ENCODE data around the gene DMGDH. TPM values are rescaled to one million over a fixed set of nuclear protein-coding genes. Genes with fewer than 3 reads are reported as not detected.
A peak's percentile ranks its signal among the peaks of the same experiment; 100 is the strongest.
"Not testable (repeated sequence)": the region's sequence is repeated elsewhere in the genome, so short reads cannot be mapped to it uniquely, and the experiment has no call there.

DMGDH gene
- total RNA-seq, 2 experiments from 2014 or later = 0.67 TPM; not detected in 1

DNA sequence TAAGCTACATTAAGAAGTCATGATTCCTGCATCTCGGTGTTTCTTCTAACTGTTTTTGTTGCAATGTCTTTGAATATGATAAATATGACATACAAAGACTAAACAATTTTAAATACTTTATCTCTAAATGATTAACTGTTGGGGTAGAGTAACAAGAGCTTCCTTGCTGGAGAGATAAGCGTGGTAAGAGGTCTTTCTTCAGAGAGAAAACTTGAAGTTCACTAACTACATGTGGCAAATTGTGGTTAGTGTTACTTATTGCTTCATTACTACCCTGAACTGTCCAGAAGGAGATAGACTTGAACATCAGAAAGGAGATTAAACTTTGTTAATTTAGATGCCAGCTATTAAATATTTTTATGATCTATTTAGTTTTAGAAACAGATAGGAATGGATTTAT is 77.3 kb downstream of the DMGDH start:
- peaks cover 2% of the 10 kb centered on the region for H3K9me3 Mint-ChIP-seq
- H3K27me3 Mint-ChIP-seq = peaks cover 11% of the 10 kb centered on the region
- no peak overlapping the region for H3K27ac Mint-ChIP-seq
- ATAC-seq (ENCODE audit: low read depth) (no peak), DNase-seq (no peak)
- peaks cover 4% of the 10 kb centered on the region for H3K36me3 Mint-ChIP-seq
- peaks cover 14% of the 10 kb centered on the region for H3K4me1 Mint-ChIP-seq
- no peak overlapping the region for H3K4me3 Mint-ChIP-seq
- POLR2A ChIA-PET = no interaction called here

DNA sequence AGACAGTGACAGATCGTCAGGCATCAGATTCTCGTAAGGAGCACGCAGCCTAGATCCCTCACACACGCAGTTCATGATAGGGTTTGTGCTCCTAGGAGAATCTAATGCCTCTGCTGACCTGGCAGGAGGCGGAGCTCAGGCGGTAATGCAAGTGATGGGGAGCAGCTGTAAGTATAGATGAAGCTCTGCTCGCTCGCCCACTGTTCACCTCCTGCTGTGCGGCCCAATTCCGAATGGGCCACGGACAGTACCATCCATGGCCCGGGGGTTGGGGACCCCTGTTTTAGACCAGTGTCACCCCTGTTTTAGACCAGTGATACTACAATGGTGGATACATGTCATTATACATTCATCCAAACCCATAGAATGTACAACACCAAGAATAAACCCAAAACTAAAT is 80.4 kb downstream of the DMGDH start:
- POLR2A ChIA-PET = no interaction called here
- H3K4me3 Mint-ChIP-seq = no peak overlapping the region
- H3K9me3 Mint-ChIP-seq = no peaks in the 10 kb centered on the region
- peaks cover 7% of the 10 kb centered on the region for H3K27me3 Mint-ChIP-seq
- H3K27ac Mint-ChIP-seq = no peak overlapping the region
- no peak for DNase-seq
- ATAC-seq (ENCODE audit: low read depth) = no peak
- H3K36me3 Mint-ChIP-seq = no peaks in the 10 kb centered on the region
- H3K4me1 Mint-ChIP-seq = peaks cover 21% of the 10 kb centered on the region

DNA sequence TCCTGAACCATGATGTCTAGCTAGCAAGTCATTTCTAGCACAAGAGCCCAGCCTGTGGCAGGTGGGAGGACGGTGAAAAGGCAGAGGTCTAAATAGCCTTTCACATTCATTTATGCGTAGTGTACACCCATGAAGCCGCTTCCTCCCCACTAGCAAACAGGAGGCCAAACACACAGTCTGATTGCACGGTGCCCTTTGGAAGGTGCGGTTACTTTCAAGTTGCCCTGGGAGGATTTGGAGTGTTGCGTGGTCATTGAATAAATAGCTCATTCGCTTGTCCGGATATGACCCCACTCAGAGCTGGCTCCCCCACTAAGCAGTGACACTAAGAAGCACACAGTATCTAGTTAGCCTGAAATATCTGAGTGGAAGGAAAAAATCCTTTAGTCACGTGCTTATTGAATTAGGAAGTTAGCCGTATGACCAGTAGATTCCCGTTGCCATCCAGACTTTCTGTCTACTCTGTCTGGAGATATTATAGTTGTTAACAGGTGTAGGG is 83.7 kb downstream of the DMGDH start:
- Mint-ChIP-seq H3K4me1 (peaks cover 25% of the 10 kb centered on the region), H3K36me3 (no peaks in the 10 kb centered on the region), H3K9me3 (no peaks in the 10 kb centered on the region), H3K27ac (peak overlapping the region; percentile 90), H3K27me3 (peaks cover 4% of the 10 kb centered on the region), H3K4me3 (peak overlapping the region; percentile 86)
- POLR2A ChIA-PET = interaction anchor here (0.5 to 3.0 kb wide), 5 partner anchors 9 to 1667 kb away, joined by 3 to 14 read pairs (median 6); no protein-coding TSS in a partner anchor
- ATAC-seq (ENCODE audit: low read depth) = peak; percentile 50
- DNase-seq = peak; percentile 42

DNA sequence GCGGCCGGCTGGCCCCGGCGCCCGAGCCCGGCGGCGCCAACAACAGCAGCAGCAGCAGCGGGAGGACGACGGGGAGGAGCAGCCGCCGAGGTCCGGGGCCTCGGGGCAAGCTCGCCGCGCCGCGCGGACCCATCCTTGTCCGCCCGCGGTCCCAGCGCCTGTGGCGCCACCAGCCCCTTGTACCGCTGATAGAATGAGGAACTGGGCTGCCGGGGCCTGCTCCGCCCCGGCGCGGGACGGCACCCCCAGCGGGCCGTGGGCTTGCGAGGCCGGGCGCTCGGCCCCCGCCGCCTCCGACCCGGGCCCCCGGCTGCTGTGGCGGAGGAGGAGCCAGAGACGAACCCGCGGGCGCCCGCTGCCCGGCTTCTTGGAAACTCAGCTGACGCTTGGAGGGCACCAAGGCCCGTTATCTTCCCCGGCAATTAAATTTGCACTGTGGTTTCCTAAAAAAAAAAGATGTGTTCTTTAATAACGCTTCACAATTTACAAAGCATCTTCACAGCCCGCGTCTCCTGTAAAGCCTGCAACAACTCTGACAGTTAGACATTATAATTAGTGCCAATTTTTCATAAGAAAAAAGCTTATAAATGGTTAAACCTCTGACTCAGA is 84.3 kb downstream of the DMGDH start, which contains the start of gene ARSB:
Gene ARSB (minus strand): TSS at position 195 of the 609 bp plus-strand sequence. CDS start 62 bp downstream, at position 133.
- Mint-ChIP-seq H3K4me1 (peaks cover 27% of the 10 kb centered on the region), H3K36me3 (no peaks in the 10 kb centered on the region), H3K27ac (peak within 1 kb of the TSS; percentile 90), H3K9me3 (no peaks in the 10 kb centered on the region), H3K27me3 (peaks cover 4% of the 10 kb centered on the region), H3K4me3 (peak within 1 kb of the TSS; percentile 89)
- ATAC-seq (ENCODE audit: low read depth) (peak; percentile 43), DNase-seq (peak; percentile 73)
- POLR2A ChIA-PET = interaction anchor here (0.5 to 3.0 kb wide), 8 partner anchors 9 to 1667 kb away, joined by 3 to 14 read pairs (median 4); no protein-coding TSS in a partner anchor

DNA sequence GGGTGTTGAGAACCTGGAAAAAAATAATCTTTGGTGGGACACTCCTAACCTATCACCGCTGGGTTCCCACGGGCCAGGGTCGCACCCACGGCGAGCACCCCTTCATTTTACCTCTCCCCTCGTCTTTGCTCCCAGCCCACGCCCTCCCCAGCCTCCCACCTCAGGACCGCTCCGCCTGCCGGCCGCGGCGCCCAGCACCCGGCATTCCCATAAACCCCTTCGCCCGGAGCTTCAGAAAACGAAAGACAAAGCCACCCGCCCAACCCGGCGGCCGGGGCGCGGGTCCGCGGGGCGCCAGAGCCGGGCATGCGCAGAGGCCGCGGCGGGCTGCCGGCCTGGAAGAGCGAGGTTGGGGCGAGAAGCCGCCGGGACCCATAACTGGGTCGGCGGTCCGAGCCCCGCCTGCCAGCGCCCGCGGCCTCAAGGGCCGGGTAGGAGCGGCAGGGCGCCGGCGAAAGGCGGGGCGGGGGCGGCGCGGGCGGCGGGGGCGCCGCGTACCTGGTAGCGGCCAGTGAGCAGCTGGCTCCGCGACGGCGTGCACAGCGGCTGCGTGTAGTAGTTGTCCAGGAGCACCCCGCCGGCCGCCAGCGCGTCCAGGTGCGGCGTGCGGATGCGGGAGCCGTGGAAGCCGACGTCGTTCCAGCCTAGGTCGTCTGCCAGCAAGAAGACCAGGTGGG is 84.9 kb downstream of the DMGDH start:
- ATAC-seq (ENCODE audit: low read depth) (peak; percentile 71), DNase-seq (peak; percentile 82)
- Mint-ChIP-seq H3K27me3 (peaks cover 4% of the 10 kb centered on the region), H3K36me3 (no peaks in the 10 kb centered on the region), H3K27ac (peak overlapping the region; percentile 90), H3K4me3 (peak overlapping the region; percentile 89), H3K9me3 (no peaks in the 10 kb centered on the region), H3K4me1 (peaks cover 31% of the 10 kb centered on the region)
- POLR2A ChIA-PET = interaction anchor here (1.0 to 3.0 kb wide), 7 partner anchors 10 to 996 kb away, joined by 3 to 14 read pairs (median 3); no protein-coding TSS in a partner anchor

DNA sequence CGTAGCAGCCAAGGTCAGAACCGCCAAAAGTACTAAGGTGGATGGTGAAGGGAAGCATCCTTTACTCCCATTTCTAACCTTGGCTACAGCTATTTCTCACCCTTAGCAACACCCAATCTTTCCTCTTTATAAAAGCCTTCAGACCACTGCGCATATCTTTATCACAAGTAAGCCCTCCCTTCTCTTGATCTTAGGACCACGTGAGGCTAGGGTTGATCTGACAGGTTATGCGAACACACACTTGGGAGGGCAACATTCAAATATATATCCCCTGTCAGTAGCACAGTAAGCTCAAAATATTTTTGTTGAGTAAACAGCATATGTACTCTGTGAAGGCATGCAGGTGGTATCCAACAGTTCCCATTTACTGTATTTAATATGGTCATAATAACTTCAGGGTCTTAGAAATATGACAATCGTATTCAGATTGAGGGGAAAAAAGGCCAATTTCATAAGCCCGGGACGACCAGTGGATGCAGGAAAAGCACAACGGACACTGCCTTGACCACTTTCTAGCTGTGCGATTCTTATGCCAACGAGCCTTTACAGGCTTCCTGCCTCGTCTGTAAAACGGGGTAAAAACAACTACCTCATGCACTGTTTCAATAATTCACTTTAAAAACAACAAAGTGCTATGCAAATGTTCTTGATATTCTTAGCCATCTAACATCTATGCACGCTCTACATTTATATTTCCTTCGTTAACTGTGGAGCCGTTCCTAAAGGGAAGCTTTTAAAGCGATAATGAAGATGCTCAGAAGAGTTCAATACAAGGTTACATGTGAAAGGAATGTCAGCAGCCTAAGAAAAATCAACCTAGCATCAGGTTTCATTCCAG is 85.7 kb downstream of the DMGDH start:
- peak overlapping the region; percentile 90 for H3K27ac Mint-ChIP-seq
- H3K9me3 Mint-ChIP-seq = no peaks in the 10 kb centered on the region
- DNase-seq (no peak), ATAC-seq (ENCODE audit: low read depth) (no peak)
- peaks cover 39% of the 10 kb centered on the region for H3K4me1 Mint-ChIP-seq
- POLR2A ChIA-PET = interaction anchor here (1.0 to 3.0 kb wide), 7 partner anchors 11 to 623 kb away, joined by 3 to 14 read pairs (median 3); no protein-coding TSS in a partner anchor
- H3K36me3 Mint-ChIP-seq = no peaks in the 10 kb centered on the region
- peaks cover 4% of the 10 kb centered on the region for H3K27me3 Mint-ChIP-seq
- H3K4me3 Mint-ChIP-seq = peak overlapping the region; percentile 89

DNA sequence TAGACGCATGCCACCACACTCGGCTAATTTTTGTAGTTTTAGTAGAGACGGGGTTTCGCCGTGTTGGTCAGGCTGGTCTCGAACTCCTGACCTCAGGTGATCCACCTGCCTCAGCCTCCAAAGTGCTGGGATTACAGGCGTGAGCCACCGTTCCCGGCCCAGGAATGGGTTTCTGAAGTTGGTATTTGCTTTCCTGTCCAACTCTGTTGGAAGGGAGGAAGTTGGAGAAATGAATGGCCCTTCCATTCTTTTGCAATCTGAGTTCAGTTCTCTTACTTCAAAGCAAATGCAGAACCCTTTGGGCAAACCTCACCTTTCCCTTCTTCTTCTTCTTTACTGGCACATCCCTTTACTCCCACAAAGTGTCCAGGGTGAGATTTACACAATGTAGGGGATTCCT is 86.3 kb downstream of the DMGDH start:
- Mint-ChIP-seq H3K4me1 (peaks cover 40% of the 10 kb centered on the region), H3K27ac (peak overlapping the region; percentile 90)
- POLR2A ChIA-PET = interaction anchor here (1.0 to 3.0 kb wide), 3 partner anchors 150 to 622 kb away, joined by 3 to 12 read pairs (median 3); no protein-coding TSS in a partner anchor

DNA sequence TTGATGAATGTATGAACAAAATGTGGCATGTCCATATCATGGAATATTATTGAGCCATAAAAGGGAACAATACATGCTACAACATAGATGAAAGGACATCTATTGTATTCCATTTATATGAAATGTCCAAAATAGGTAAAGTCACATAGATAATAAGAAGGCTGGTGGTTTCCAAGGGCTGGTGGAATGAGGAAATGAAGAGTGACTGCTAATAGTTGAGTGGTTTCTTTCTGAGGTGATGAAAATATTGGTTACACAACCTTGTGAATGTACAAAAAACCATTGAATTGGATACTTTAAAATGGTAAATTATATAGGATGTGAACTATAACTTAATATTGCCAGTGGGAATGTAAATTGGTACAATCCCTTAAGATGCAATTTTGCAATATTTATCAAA is 89.6 kb downstream of the DMGDH start:
- ATAC-seq (ENCODE audit: low read depth) = no peak
- Mint-ChIP-seq H3K4me1 (peaks cover 33% of the 10 kb centered on the region), H3K27me3 (no peaks in the 10 kb centered on the region), H3K4me3 (no peak overlapping the region), H3K9me3 (no peaks in the 10 kb centered on the region), H3K27ac (no peak overlapping the region), H3K36me3 (no peaks in the 10 kb centered on the region)
- no peak for DNase-seq
- POLR2A ChIA-PET = no interaction called here

More for the DNA sequence above, 86.3 kb downstream of the DMGDH start:
- H3K9me3 Mint-ChIP-seq; H3K36me3 Mint-ChIP-seq; H3K27me3 Mint-ChIP-seq; DNase-seq; ATAC-seq (ENCODE audit: low read depth): not testable (repeated sequence)
- peak overlapping the region; percentile 89 for H3K4me3 Mint-ChIP-seq

DNA sequence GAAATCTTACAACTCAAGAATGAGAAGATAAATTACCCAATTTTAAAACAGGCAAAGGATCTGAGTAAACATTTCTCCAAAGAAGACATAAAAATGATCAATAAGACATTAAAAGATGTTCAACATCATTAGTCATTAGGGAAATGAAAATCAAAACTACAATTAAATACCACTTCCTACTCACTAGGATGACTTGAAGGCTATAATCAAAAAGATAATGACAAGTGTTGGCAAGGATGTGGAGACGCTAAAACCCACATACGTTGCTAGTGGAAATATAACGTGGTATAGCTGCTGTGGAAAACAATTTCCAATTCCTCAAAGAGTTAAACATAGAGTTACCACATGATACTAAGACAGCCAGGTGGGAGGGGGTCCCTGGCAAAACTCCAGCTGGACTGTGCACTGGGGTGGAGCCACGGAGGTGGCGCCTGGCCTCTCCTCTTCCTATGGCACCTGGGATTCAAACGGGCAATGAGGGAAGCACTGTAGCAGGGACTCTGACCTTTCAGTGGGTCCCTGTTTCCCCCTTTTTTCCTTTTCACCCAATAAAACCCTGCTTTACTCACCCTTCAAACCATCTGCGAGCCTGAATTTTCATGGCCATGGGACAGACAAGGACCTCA is 90.2 kb downstream of the DMGDH start:
- Mint-ChIP-seq H3K36me3 (no peaks in the 10 kb centered on the region), H3K4me1 (peaks cover 33% of the 10 kb centered on the region), H3K4me3 (no peak overlapping the region), H3K9me3 (no peaks in the 10 kb centered on the region), H3K27ac (no peak overlapping the region), H3K27me3 (no peaks in the 10 kb centered on the region)
- POLR2A ChIA-PET = no interaction called here
- DNase-seq (no peak), ATAC-seq (ENCODE audit: low read depth) (no peak)

DNA sequence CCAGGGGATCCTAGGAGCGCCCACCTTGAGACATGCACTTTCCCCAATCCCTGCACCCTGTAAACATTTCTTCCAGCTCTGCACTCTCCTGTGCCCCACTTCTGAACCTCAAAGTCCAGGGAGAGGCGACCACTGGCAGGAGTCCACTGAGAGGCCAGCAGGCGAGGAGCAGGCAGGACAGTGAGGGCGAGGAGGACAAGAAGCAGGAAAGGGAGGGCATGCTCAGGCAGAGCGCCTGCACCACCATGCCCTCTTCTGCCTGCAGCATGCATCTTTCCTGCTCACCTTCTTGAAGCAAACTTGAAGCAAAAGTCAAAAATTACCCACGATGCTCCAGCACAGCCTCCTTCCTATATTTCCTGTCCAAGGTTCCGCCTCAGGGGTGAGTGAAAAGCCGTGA is 94.4 kb downstream of the DMGDH start:
- ATAC-seq (ENCODE audit: low read depth) (no peak), DNase-seq (no peak)
- H3K4me3 Mint-ChIP-seq = no peak overlapping the region
- H3K27me3 Mint-ChIP-seq = peaks cover 3% of the 10 kb centered on the region
- no peaks in the 10 kb centered on the region for H3K36me3 Mint-ChIP-seq
- no peak overlapping the region for H3K27ac Mint-ChIP-seq
- H3K4me1 Mint-ChIP-seq = peaks cover 17% of the 10 kb centered on the region
- POLR2A ChIA-PET = no interaction called here
- no peaks in the 10 kb centered on the region for H3K9me3 Mint-ChIP-seq

DNA sequence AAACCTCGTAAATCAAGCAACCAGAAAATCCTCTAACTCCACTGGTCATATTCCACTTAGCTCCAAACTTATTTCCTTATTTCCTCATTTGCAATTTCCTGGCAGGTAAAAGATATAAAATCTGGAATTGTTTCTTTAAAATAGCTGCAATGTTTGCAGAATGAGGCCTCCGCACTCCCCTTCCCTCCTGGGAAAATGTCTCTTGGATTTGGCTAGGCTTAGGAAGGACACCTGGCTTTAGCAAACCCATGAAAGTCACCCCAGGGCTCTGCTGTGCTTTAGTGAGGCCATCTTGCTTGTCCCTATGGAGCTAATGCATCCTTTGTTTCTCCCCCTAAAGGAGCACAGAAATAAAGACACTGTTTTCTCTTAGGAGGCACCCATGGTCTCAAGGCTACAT is 94.9 kb downstream of the DMGDH start:
- H3K4me3 Mint-ChIP-seq = no peak overlapping the region

DNA sequence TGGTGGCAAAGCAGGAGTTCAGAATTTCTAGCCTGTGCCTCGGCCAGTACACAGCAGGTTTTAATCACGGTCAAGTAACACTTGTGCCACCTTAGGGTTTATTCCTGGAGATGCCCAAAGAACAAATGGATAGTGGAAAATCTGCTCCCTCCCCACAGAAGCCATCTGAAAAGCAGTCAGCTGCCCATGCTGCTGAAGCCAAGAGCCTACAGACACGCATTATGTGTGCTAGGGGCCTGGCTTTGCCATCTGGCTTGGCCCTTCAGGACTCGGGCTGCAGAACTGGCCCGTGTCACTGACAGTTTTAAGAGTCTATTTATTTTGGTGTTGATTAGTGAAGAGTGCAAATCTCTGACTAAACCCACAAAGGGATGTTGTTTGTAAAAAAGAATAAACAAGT is 95.5 kb downstream of the DMGDH start:
- ATAC-seq (ENCODE audit: low read depth) (no peak), DNase-seq (no peak)
- H3K27me3 Mint-ChIP-seq = peaks cover 3% of the 10 kb centered on the region
- H3K27ac Mint-ChIP-seq = no peak overlapping the region
- no peak overlapping the region for H3K4me3 Mint-ChIP-seq
- POLR2A ChIA-PET = no interaction called here
- H3K4me1 Mint-ChIP-seq = peaks cover 7% of the 10 kb centered on the region
- H3K9me3 Mint-ChIP-seq = no peaks in the 10 kb centered on the region
- H3K36me3 Mint-ChIP-seq = no peaks in the 10 kb centered on the region

More for the DNA sequence above, 94.9 kb downstream of the DMGDH start:
- DNase-seq (no peak), ATAC-seq (ENCODE audit: low read depth) (no peak)
- Mint-ChIP-seq H3K36me3 (no peaks in the 10 kb centered on the region), H3K4me1 (peaks cover 13% of the 10 kb centered on the region), H3K27ac (no peak overlapping the region), H3K9me3 (no peaks in the 10 kb centered on the region), H3K27me3 (peaks cover 3% of the 10 kb centered on the region)
- POLR2A ChIA-PET = no interaction called here

Data from activated naive CD8-positive, alpha-beta T cell treated with anti-CD3 and anti-CD28 coated beads, Interleukin-2, amount 10 ng/mL, durations not matched to agents 7 days and 5 days (primary cell).